Adrenal gland (tissue), 12 donors: ENCODE measurements around the gene UXT. TPM values are rescaled to one million over a fixed set of nuclear protein-coding genes. Genes with fewer than 3 reads are reported as not detected.
A peak's percentile ranks its signal among the peaks of the same experiment; 100 is the strongest.
"Not testable (repeated sequence)": the region's sequence is repeated elsewhere in the genome, so short reads cannot be mapped to it uniquely, and the experiment has no call there.

Experiments
- DNase-seq, 7 donors: peaks; one replicate each; pipeline ENCODE4 v3.0.0-alpha.2; 2019 to 2020
- H3K27ac ChIP-seq, 5 donors: fragments of 200-600 bp; sonication (generic) in 4 of 5; 1 replicate in 3 of 5; 2 replicates in 2 of 5; pipeline versions ENCODE4 v1.5.1 to v1.8.0; 2016 to 2020; ENCODE audit warnings: mild to moderate bottlenecking in 1 of 5
- H3K27me3 ChIP-seq: fragments of 200-600 bp; 2 replicates; pipeline ENCODE4 v1.8.0; 2021
- H3K36me3 ChIP-seq, 2 donors: fragments of 200-600 bp; replicated peaks in 1 of 2; 1 replicate in 1 of 2; 2 replicates in 1 of 2; pipeline versions ENCODE4 v1.5.1 to v1.8.0; 2018 to 2022
- H3K4me1 ChIP-seq, 2 donors: fragments of 200-600 bp; replicated peaks in 1 of 2; 1 replicate in 1 of 2; 2 replicates in 1 of 2; pipeline versions ENCODE4 v1.5.1 to v1.8.0; 2018 to 2021
- H3K4me3 ChIP-seq, 4 donors: fragments of 200-600 bp; sonication (generic) in 3 of 4; one replicate each; pipeline ENCODE4 v1.5.1; 2016 to 2018
- H3K9me3 ChIP-seq, 3 donors: fragments of 200-600 bp; sonication (generic) in 1 of 3; replicated peaks in 1 of 3; 1 replicate in 2 of 3; 2 replicates in 1 of 3; pipeline versions ENCODE4 v1.5.1 to v1.8.0; 2016 to 2021
- CTCF ChIP-seq, 6 experiments: fragments of 450-650 bp in 4 of 6; fragments of 200-600 bp in 2 of 6; sonication (generic) in 1 of 6; IDR thresholded peaks; 1 replicate in 5 of 6; 2 replicates in 1 of 6; pipeline versions ENCODE4 v1.5.1 to v1.8.0; 2016 to 2021; ENCODE audit warnings: antibody characterized with exemption in 6 of 6, mild to moderate bottlenecking in 2 of 6, moderate library complexity in 1 of 6
- POLR2A ChIP-seq, 2 donors: fragments of 450-650 bp; IDR thresholded peaks; one replicate each; pipeline ENCODE4 v1.6.1; 2017; ENCODE audit warnings: antibody characterized with exemption in 2 of 2, mild to moderate bottlenecking in 2 of 2, moderate library complexity in 1 of 2
- WGBS, 4 donors: extraction: QIAGEN DNeasy Blood & Tissue Kit in 2 of 4; methylation state at CpG; one replicate each; pipeline versions ENCODE4 v1.1.5 to v1.1.7; 2013 to 2017; 5-methylcytosine and 5-hydroxymethylcytosine counted together
- intact Hi-C, 2 donors: fragments of 100-400 bp; cut with DNase I; formaldehyde crosslinking; loops; one replicate each; pipeline versions ENCODE4 v1.14.1 to v1.15.0; 2022 to 2023
- polyA plus RNA-seq, 3 donors: library from polyadenylated mRNA; stranded (reverse); fragments of 200-250 nt in 2 of 3; fragments of 350-450 nt in 1 of 3; fragmentation: Illumina TruSeq in 1 of 3; extraction: RNeasy Lipid Tissue Mini Kit (QIAGEN cat#74804) in 1 of 3; gene quantifications; one replicate each; pipeline ENCODE4 v1.2.3, GENCODE V29; 2013 to 2014
- total RNA-seq, 9 donors: library from RNA; depleted of rRNA in 4 of 9; stranded (reverse); fragments of >200 nt in 4 of 9; fragments of 120-200 nt in 1 of 9; fragmentation: NEBNext Ultra II Directional in 1 of 9; extraction: Animal tissue kit (Norgen Biotek cat#: 25700) in 1 of 9; gene quantifications; one replicate each; pipeline versions ENCODE4 v1.1.0 to v1.2.4, GENCODE V29; 2013 to 2023
- donor health status: healthy with polysubstance abuse.
- donor health status: Bipolar disorder and iron deficiency.
- donor health status: DM: yes; HTN: yes; CAD: no.
- donor health status: DM: no; HTN: no; CAD: no.
- donor health status: DM: no; HTN: no; CAD: no.
- donor health status: DM: yes; HTN: yes; CAD: no.

The UXT gene
- total and polyA plus RNA-seq, 12 donors = 120 to 176 (median 151) TPM

GRCh38 chrX:47607091-47607490, 51.9 kb downstream of the UXT start:
- TF ChIP-seq CTCF (IDR thresholded peaks at IDR 0.05) = no peak
- TF ChIP-seq POLR2A (IDR thresholded peaks at IDR 0.05) = no peak
- no peaks in the 10 kb centered on the region for H3K4me1 ChIP-seq
- DNase-seq = peak in 1 of 7 donors; percentile 0
- H3K36me3 ChIP-seq = no peaks in the 10 kb centered on the region
- H3K27ac ChIP-seq = no peak overlapping the region
- intact Hi-C loops = no loop called here
- H3K27me3 ChIP-seq = peaks cover 6% of the 10 kb centered on the region
- no peak overlapping the region for H3K4me3 ChIP-seq
- H3K9me3 ChIP-seq = no peaks in the 10 kb centered on the region

GRCh38 chrX:47605024-47605423, 54.0 kb downstream of the UXT start:
- TF ChIP-seq POLR2A (IDR thresholded peaks at IDR 0.05) (no peak), CTCF (IDR thresholded peaks at IDR 0.05) (no peak)
- 57 to 68% (median 61%) methylated on average over 3 to 9 of the region's 9 CpGs for WGBS, 4 donors
- H3K27me3 ChIP-seq = peaks cover 6% of the 10 kb centered on the region
- H3K4me3 ChIP-seq = no peak overlapping the region
- intact Hi-C loops = no loop called here
- H3K36me3 ChIP-seq = no peaks in the 10 kb centered on the region
- no peaks in the 10 kb centered on the region for H3K4me1 ChIP-seq
- no peak overlapping the region for H3K27ac ChIP-seq
- H3K9me3 ChIP-seq = no peaks in the 10 kb centered on the region
- DNase-seq = peak in 1 of 7 donors; percentile 6

GRCh38 chrX:47603125-47603524, 55.9 kb downstream of the UXT start:
- DNase-seq, intact Hi-C loops, H3K4me3 ChIP-seq, H3K36me3 ChIP-seq, H3K27me3 ChIP-seq, H3K9me3 ChIP-seq, H3K27ac ChIP-seq, H3K4me1 ChIP-seq: not testable (repeated sequence)
- 85 to 94% (median 91%) methylated on average over 4 of the region's 4 CpGs for WGBS, 4 donors

Other genes with a start within 250 kb of the UXT start
- gene ZNF41, start 176.0 kb downstream of the UXT start, total RNA-seq = 1 to 10 TPM; 2.8 to 8.9 (median 7.8) TPM
- gene ZNF41, start 176.0 kb downstream of the UXT start, polyA plus RNA-seq = 10 to 100 TPM in 1 of 3 donors, 1 to 10 TPM in 2; 2.8 to 10.5 (median 4.2) TPM
- 100 to 1,000 TPM in 2 of 9 donors, 10 to 100 TPM in 7; 31.2 to 113 (median 66.5) TPM for gene ARAF, start 98.0 kb downstream of the UXT start, total RNA-seq
- 10 to 100 TPM; 51.2 to 64.5 (median 59.4) TPM for gene ARAF, start 98.0 kb downstream of the UXT start, polyA plus RNA-seq
- gene TIMP1, start 76.7 kb downstream of the UXT start, total RNA-seq = 1,000 to 10,000 TPM in 2 of 9 donors, 100 to 1,000 TPM in 7; 176 to 1,511 (median 643) TPM
- 1,000 to 10,000 TPM in 2 of 3 donors, 100 to 1,000 TPM in 1; 415 to 3,693 (median 3,244) TPM for gene TIMP1, start 76.7 kb downstream of the UXT start, polyA plus RNA-seq
- 1 to 10 TPM in 6 of 9 donors, under 1 TPM in 2, not detected in 1; 0.12 to 8.2 (median 3.1) TPM for gene SYN1, start 39.3 kb downstream of the UXT start, total RNA-seq
- gene SYN1, start 39.3 kb downstream of the UXT start, polyA plus RNA-seq = 10 to 100 TPM in 1 of 3 donors, 1 to 10 TPM in 2; 3.8 to 16.5 (median 6.2) TPM
- gene CFP, start 29.2 kb downstream of the UXT start, total RNA-seq = 10 to 100 TPM in 3 of 9 donors, 1 to 10 TPM in 5, under 1 TPM in 1; 0.91 to 14.5 (median 8.2) TPM
- 10 to 100 TPM in 2 of 3 donors, 1 to 10 TPM in 1; 1.2 to 12.0 (median 10.5) TPM for gene CFP, start 29.2 kb downstream of the UXT start, polyA plus RNA-seq
- 10 to 100 TPM; 24.9 to 78.8 (median 57.2) TPM for gene ELK1, start 8.6 kb downstream of the UXT start, total RNA-seq
- 10 to 100 TPM; 21.6 to 38.4 (median 21.8) TPM for gene ELK1, start 8.6 kb downstream of the UXT start, polyA plus RNA-seq
- 10 to 100 TPM in 2 of 9 donors, 1 to 10 TPM in 7; 2.9 to 13.2 (median 7.6) TPM for gene ZNF81, start 177.7 kb upstream of the UXT start, total RNA-seq
- gene ZNF81, start 177.7 kb upstream of the UXT start, polyA plus RNA-seq = 1 to 10 TPM in 2 of 3 donors, under 1 TPM in 1; 0.74 to 3.8 (median 3.1) TPM